Astrocyte of the spinal cord (primary cell): ENCODE data around the gene CKAP4.
"Not testable (repeated sequence)": the region's sequence is repeated elsewhere in the genome, so short reads cannot be mapped to it uniquely, and the experiment has no call there.

Source experiments
- DNase-seq: peaks from one replicate; pipeline ENCODE4 v3.0.0; 2011; ENCODE audit warnings: low read depth, low spot score
- H3K4me3 ChIP-seq: 2 replicates; pipeline ENCODE4 v1.5.1; 2011; ENCODE audit warnings: low read depth, mild to moderate bottlenecking, low read length, moderate library complexity
- CTCF ChIP-seq: IDR thresholded peaks from 2 replicates; pipeline ENCODE4 v1.5.1; 2012; ENCODE audit warnings: low read depth, mild to moderate bottlenecking, low read length, inconsistent platforms
- in situ Hi-C: cut with HindIII; loops from 2 replicates; pipeline ENCODE4 v1.10.0; 2017; ENCODE audit warnings: low sequenced_read_pairs

CKAP4 gene

GRCh38 chr12:106289196-106289681 is 41.4 kb upstream of the CKAP4 start:
- DNase-seq, result no peak

GRCh38 chr12:106288494-106289195 is 40.8 kb upstream of the CKAP4 start:
- TF ChIP-seq CTCF, result no peak
- peak; percentile 92 for DNase-seq

More at GRCh38 chr12:106289196-106289681, 41.4 kb upstream of the CKAP4 start:
- TF ChIP-seq CTCF, result no peak
- in situ Hi-C loops, result no loop called here
- H3K4me3 ChIP-seq, result no peak overlapping the region

GRCh38 chr12:106288101-106288493 is 40.3 kb upstream of the CKAP4 start:
- no peak for TF ChIP-seq CTCF

More at GRCh38 chr12:106288494-106289195, 40.8 kb upstream of the CKAP4 start:
- in situ Hi-C loops, result no loop called here
- no peak overlapping the region for H3K4me3 ChIP-seq

GRCh38 chr12:106287364-106287763 is 39.5 kb upstream of the CKAP4 start:
- TF ChIP-seq CTCF, result no peak
- in situ Hi-C loops, result no loop called here
- H3K4me3 ChIP-seq, result no peak overlapping the region
- DNase-seq, result peak; percentile 52

More at GRCh38 chr12:106288101-106288493, 40.3 kb upstream of the CKAP4 start:
- no peak for DNase-seq
- H3K4me3 ChIP-seq, result no peak overlapping the region
- in situ Hi-C loops, result no loop called here

GRCh38 chr12:106286576-106287162 is 38.8 kb upstream of the CKAP4 start:
- in situ Hi-C loops, result not testable (repeated sequence)

GRCh38 chr12:106285982-106286381 is 38.2 kb upstream of the CKAP4 start:
- in situ Hi-C loops, result no loop called here
- TF ChIP-seq CTCF, result no peak
- H3K4me3 ChIP-seq, result no peak overlapping the region
- DNase-seq, result no peak

More at GRCh38 chr12:106286576-106287162, 38.8 kb upstream of the CKAP4 start:
- not testable (repeated sequence) for DNase-seq, H3K4me3 ChIP-seq
